Type B pancreatic cell (in vitro differentiated cells): Measurements from ENCODE around the gene MYPN. TPM values are rescaled to one million over a fixed set of nuclear protein-coding genes. Genes with fewer than 3 reads are reported as not detected.

Experiments
- DNase-seq: peaks from one replicate; pipeline ENCODE4 v3.0.0; 2021; ENCODE audit warnings: mixed read lengths; ENCODE audit not compliant: unreplicated experiment; ENCODE audit errors: extremely low spot score
- H3K27ac Mint-ChIP-seq: 2 replicates; pipeline ENCODE4 v1.8.0; 2021; ENCODE audit warnings: mild to moderate bottlenecking, mixed read lengths
- H3K27me3 Mint-ChIP-seq: 2 replicates; pipeline ENCODE4 v1.8.0; 2021; ENCODE audit warnings: mixed read lengths
- H3K36me3 Mint-ChIP-seq: 2 replicates; pipeline ENCODE4 v1.8.0; 2021; ENCODE audit warnings: mixed read lengths
- H3K4me1 Mint-ChIP-seq: one replicate; pipeline ENCODE4 v1.8.0; 2021; ENCODE audit warnings: mixed read lengths; ENCODE audit not compliant: unreplicated experiment
- H3K4me3 Mint-ChIP-seq: 2 replicates; pipeline ENCODE4 v1.8.0; 2021; ENCODE audit warnings: mild to moderate bottlenecking, mixed read lengths
- H3K9me3 Mint-ChIP-seq: 2 replicates; pipeline ENCODE4 v1.8.0; 2021; ENCODE audit warnings: mixed read lengths
- CTCF ChIP-seq: fragments of 200-600 bp; sonication (generic); conservative IDR thresholded peaks from 2 replicates; pipeline ENCODE4 v1.5.0; 2021; ENCODE audit warnings: antibody characterized with exemption, mild to moderate bottlenecking
- total RNA-seq: library from RNA; stranded (reverse); gene quantifications from 2 replicates; pipeline ENCODE4 v1.2.1, GENCODE V29; 2021; ENCODE audit warnings: low replicate concordance

MYPN gene
- total RNA-seq, 1 donor from 2014 or later = 0.14 TPM

- no peak for DNase-seq
- no peak for TF ChIP-seq CTCF
- Mint-ChIP-seq H3K27ac (no peak overlapping the region), H3K4me3 (no peak overlapping the region), H3K9me3 (no peaks in the 10 kb centered on the region), H3K27me3 (no peaks in the 10 kb centered on the region), H3K4me1 (peaks cover 5% of the 10 kb centered on the region), H3K36me3 (no peaks in the 10 kb centered on the region)
Measured at GRCh38 chr10:68247931-68248330, 138.6 kb downstream of the MYPN start.

- TF ChIP-seq CTCF = no peak
- H3K4me1 Mint-ChIP-seq = peaks cover 5% of the 10 kb centered on the region
- H3K9me3 Mint-ChIP-seq = no peaks in the 10 kb centered on the region
Measured at GRCh38 chr10:68249297-68249696, 140.0 kb downstream of the MYPN start.

GRCh38 chr10:68251151-68251550 is 141.9 kb downstream of the MYPN start:
- no peak for TF ChIP-seq CTCF
- H3K36me3 Mint-ChIP-seq = no peaks in the 10 kb centered on the region
- H3K27me3 Mint-ChIP-seq = no peaks in the 10 kb centered on the region
- no peak overlapping the region for H3K4me3 Mint-ChIP-seq
- peaks cover 5% of the 10 kb centered on the region for H3K4me1 Mint-ChIP-seq
- no peak for DNase-seq
- no peaks in the 10 kb centered on the region for H3K9me3 Mint-ChIP-seq
- no peak overlapping the region for H3K27ac Mint-ChIP-seq

More at GRCh38 chr10:68249297-68249696, 140.0 kb downstream of the MYPN start:
- Mint-ChIP-seq H3K4me3 (no peak overlapping the region), H3K27ac (no peak overlapping the region), H3K36me3 (no peaks in the 10 kb centered on the region), H3K27me3 (no peaks in the 10 kb centered on the region)
- no peak for DNase-seq

GRCh38 chr10:68251625-68252495 is 142.6 kb downstream of the MYPN start:
- Mint-ChIP-seq H3K27me3 (no peaks in the 10 kb centered on the region), H3K4me1 (peaks cover 5% of the 10 kb centered on the region), H3K9me3 (no peaks in the 10 kb centered on the region), H3K27ac (no peak overlapping the region), H3K36me3 (no peaks in the 10 kb centered on the region), H3K4me3 (no peak overlapping the region)
- TF ChIP-seq CTCF = no peak
- no peak for DNase-seq

- no peaks in the 10 kb centered on the region for H3K27me3 Mint-ChIP-seq
Measured at GRCh38 chr10:68253346-68253745, 144.1 kb downstream of the MYPN start.

More at GRCh38 chr10:68253346-68253745, 144.1 kb downstream of the MYPN start:
- no peak for TF ChIP-seq CTCF
- no peak overlapping the region for H3K27ac Mint-ChIP-seq
- no peak overlapping the region for H3K4me3 Mint-ChIP-seq
- H3K9me3 Mint-ChIP-seq = no peaks in the 10 kb centered on the region
- H3K36me3 Mint-ChIP-seq = no peaks in the 10 kb centered on the region
- H3K4me1 Mint-ChIP-seq = peaks cover 5% of the 10 kb centered on the region
- no peak for DNase-seq
